Retina (tissue), 1 donor: ENCODE results near the gene PRICKLE4.
"Not testable (repeated sequence)": the region's sequence is repeated elsewhere in the genome, so short reads cannot be mapped to it uniquely, and the experiment has no call there.

ENCODE experiments used
- DNase-seq: peaks from one replicate; pipeline ENCODE4 v3.0.0-alpha.2; 2016

The PRICKLE4 gene

DNA sequence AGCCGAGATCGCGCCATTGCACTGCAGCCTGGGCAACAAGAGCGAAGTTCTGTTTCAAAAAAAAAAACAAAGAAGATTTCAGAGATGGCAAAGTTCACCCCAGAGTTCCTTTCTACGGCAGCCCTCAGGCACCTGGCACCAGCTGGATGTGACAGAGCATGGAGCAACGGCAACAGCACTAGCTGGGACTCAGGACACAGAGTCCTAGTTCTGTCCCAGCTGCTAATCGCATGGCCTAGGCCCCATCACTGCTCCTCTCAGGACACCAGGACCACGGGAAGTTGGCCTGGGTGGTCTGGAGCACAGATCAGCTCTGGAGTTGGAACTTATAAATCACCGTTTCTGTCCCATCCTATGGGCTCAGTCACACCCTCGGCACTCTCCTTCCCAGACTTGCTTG lies 34.5 kb upstream of the PRICKLE4 start:
- DNase-seq, result no peak

DNA sequence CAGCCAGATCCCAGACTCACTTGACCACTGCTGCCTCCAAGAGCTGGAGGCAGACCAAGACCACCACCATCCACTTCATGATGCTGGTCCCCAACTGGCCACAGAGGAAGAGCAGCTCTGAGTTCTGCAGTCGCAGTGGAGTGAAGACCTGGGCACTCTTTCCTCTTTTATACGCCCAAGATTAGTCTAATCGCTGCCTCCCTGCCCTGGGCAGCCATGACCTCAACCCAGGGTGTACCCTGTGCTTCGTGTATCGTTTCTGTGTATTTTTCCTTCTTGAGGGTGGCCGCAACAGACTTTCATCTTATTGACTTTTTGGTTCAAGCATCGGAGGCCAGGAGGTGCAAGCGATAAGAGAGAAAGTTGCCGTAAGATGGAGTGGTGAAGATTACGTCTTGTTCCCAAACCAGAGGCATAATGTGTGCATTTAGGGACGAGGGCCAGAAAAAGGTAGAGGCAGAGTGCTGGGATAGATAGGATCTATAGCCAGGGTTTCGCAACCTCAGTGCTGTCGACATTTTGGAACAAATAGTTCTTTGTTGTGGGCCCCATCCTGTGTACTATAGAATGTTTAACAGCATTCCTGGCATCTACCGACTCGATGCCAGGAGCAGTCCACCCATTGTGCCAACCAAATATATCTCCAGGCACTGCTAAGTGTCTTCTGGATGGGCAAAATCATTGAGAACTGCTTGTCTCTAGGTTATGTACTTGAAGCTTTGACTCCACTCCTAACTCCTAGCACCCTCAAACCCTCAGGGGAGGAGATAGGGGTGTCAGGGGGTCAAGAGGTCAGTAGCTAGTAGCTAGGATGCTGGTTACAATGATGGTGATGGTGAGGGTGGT lies 33.1 kb upstream of the PRICKLE4 start, which contains the start of gene PGC:
PGC (minus strand) TSS at position 142 of the 846 bp plus-strand sequence; CDS start at position 79, 63 bp downstream.
- DNase-seq, result no peak

DNA sequence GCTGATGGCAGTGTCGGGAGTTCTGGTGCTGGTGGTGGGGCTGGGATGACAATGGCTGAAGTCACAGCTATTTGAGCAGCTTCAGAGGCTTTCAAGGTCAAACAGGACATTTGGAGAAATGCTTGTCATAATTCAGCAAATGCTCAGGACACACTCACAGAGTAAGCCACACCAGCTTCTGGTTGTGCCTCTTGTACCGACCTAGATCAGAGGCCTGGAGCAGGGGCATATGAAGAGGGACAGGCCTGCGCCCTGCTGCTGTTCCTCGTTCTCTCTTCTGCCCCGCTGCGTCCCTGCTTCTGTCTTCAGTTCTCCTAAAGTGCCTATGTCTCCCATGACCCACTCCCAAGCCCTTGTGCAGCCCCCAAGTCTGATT lies 32.5 kb upstream of the PRICKLE4 start:
- DNase-seq, result no peak

DNA sequence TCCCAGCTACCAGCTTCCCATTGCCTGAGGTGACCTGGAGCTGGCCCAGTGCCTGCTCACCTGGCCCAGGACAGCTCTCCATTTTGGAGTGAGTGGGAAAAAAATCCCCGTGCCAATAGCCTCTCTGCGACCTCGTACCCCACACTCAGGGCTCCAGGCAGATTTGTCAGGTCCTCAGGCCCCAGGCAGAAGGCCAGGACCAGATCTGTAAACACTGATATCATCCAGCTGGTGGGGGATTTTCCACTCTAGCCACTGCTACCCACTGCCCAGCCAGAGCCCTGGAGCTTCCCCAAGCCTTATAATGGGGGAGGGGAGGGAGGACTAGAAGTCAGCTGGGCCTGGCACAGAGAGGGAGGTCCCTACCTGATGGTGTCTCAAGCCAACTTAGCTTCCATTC lies 32.0 kb upstream of the PRICKLE4 start:
- DNase-seq, result no peak

DNA sequence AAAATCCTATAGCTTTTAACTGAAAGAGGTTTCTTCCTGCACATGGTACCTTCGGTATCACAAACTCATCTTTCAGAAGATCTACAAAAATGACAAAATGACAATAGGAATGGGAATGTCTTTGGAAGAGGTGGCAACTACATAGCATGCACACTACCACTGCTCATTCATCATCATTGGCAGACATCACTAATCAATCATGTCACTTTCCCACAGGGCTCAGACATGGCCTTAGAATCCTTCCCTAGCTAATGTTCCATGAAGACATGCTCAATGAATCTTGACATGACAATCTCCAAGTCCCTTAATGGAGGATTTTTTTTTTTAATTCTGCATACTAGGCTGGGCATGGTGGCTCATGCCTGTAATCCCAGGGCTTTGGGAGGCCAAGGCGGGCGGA lies 30.2 kb upstream of the PRICKLE4 start:
- DNase-seq, result no peak

DNA sequence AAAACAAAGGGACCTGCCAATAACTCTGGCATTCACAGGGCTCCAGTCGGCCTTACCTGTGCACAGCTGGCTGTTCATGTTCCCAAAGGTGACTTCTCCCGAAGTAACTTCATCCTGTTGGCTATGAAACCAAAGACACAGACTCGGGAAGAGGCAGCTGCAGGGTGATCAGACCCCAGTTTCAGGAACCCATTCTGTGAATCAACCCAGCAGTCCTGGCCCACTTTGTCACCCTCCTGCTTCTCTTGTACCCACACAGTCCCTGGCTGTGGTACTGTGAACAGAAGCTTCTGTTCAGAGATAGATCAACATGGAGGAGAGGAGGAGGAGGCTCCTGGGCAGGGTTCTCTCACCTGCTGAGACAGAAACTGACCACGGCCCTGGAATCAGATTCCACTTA lies 24.7 kb upstream of the PRICKLE4 start:
- no peak for DNase-seq

DNA sequence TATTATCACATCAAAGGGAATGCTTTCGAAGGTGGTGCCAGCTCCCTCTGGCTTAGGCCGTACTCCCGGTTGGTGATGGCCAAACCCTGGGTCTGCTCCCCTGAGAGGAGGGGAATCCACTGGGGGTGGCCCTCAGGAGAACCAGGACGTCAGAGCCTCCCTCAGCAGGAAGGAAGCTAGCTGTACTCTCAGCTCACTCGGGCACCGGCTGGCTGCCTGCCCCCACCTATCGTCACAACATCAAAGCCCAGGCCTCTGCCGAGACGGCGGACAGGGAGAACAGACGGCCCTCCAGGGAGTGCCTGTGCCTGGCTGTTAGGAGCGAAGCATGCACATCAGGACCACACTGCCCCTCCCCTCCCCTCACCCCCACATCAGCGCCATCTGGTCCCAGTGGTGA lies 24.2 kb upstream of the PRICKLE4 start:
- no peak for DNase-seq

DNA sequence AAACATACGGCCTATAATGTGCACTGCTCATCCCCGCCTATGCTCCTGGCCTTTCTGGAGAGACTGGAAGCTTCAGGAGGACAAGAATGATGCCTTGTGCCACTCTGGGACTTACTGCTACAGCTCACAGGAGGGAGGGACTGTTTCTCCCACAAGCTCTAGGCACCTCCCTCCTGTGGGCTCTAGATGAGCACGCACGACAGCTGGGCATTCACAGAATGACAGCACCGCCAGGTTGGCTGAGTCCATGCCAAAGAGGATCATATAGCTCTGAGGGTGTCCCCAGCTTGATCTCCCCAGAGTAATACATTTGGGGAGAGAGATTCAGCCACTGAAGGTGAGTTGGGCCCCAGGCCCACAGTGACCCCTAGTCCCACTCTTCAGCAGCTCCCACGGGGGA lies 23.3 kb upstream of the PRICKLE4 start:
- DNase-seq, result no peak

DNA sequence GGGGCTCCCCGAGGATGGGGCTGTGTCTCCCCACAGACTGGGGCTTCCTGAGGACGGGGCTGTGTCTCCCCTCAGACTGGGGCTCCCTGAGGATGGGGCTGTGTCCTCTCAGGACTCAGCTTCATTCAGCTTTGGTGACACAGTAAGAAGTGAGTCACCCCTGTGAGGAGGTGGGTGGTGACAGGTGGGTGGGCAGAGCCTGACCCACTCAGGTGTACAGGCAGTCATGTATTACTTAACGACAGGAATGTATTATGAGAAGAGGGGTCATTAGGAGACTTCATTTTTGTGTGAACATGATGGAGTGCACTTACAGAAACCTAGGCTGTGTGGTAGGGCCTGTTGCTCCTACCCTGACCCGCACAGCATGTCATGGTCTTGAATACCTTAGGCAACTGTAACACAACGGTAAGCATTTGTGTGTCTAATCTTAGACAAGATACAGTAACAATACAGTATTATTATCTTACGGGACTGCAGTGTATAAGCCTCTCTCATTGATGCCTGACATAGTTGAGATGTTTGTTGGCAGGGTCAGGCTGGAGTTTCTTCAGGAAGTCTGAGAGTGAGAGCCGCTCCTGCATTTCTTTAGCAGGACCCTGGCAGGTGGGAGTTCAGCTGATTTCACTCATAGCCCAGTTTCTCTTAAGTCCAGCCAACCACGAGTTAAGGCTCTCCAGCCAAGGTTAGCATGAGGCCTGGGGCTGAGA lies 22.5 kb upstream of the PRICKLE4 start:
- DNase-seq, result no peak

DNA sequence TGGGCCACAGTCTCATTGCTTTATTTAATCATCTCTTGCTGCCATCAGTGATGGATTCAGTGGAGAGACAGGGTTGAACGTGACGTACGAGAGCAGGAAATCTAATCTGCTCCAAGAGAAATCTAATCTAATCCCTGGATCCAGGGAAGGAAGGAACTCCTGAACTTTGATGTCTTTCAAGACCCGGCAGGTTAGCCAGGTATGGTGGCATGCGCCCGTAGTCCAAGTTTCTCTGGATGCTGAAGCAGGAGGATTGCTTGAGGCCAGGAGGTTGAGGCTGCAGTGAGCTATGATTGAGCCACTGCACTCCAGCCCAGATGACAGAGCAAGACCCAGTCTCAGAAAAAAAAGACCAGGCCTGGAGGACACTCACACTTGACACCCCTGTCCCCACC lies 21.9 kb upstream of the PRICKLE4 start:
- DNase-seq, result no peak

DNA sequence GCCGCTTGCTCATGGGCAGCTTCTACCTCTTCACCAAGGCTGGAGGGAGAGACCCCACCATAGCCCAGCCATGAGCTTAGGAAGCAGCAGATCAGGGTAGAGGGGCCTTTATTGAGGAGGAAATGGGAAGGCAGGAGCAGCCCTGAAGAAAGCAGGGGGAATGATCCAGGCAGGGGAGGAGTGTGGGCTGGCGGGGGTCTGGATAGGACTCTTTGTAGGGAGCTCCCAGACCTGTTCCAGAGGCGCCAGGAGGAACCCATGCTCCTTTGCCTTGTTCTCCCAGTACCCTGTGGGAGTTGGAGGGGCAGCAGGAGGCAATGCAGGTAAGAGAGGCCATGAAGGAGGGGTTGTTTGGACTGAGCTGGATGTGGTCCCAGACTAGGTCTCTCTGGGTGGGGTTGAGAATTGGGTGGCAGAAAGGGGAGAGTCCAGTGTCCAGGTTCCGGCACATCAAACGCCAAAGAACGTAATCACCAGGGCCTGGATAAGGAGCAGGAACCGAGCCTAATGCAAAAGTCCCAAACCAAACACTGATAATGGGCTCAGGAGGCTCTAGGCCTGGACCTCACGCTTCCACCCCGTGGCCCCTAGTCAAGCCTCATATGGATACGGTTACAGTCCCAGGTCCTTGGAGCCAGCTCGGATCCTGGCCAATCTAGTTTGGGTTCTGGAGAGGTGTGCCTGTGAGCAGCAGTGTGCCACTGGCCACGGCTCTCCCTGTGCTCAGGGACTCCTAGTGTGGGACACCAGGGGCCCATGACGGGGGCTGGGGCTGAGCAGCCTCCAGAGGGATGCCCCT lies 21.3 kb upstream of the PRICKLE4 start:
- no peak for DNase-seq

DNA sequence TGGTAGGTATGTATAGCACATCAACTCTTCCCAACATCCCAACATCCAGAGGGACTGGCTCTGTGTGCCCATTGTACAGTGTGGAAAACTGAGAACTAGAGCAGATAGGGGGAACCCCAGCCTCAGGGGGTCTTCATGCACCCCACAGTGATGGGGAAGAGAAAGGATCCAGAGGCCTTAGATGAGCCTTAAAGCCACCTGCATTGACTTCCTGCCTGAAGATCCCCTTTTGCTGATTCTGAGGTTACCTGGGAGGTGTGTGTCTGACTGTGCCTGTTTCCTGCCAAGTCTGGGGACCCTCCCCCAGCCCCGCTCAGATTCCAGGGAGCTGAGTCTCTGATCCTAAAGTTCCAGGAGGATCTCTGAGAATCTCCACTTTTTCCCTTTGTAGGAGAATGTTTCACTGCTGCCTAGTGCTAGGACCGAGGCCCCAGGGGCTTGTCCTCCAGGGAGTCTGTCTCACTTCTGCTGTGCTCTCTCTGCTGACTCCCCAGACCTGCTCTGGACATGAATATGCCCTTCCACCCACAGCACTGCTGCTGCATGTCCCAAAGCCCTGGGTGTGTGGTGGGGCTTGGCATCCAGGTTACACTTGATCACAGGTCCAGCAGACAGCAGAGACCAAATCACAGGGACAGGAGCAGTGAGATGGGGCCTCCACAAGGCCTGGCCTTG lies 20.5 kb upstream of the PRICKLE4 start:
- no peak for DNase-seq

DNA sequence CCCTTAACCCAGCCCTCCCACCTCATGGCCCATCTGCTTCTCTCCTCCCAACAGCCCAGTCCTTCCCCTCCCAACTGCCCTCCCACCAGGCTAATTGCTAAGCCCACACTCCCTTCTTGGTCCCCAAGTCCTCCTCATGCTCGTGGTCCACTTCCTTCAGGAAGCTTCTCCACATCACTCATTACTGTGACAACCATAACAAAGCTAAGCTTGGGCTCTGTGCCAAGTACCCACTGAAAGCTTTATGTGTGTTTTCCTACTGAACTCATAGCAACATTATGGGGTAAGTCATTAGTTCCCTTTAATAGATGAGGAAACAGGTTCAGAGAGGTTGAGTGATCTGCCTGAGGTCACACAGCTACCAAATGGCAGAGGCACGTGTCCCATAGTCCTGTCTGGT lies 17.1 kb upstream of the PRICKLE4 start:
- no peak for DNase-seq

DNA sequence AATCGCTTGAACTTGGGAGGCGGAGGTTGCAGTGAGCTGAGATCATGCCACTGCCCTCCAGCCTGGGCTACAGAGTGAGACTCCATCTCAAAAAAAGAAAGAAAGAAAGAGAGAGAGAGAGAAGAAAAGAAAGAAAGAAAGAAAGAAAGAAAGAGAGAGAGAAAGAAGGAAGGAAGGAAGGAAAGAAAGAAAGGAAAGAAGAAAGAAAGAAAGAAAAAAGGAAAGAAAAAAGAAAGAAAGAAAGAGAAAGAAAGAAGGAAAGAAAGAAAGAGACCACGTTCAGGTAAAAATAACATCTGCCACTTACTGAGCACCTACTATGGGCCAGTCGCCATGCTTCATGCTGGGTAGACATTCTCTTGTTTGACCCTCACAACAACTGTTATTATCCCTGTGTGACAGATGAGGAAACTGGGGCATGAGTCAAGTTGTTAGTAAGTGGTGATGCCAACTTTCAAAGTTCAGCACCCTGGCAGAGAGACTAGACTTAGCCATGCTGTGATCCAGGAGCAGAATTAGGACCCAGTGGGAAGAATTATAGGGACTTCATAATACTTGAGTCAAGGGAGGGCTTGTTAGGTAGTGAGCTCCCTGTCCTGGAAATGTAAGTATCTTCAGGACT lies 14.4 kb upstream of the PRICKLE4 start:
- DNase-seq, result not testable (repeated sequence)

DNA sequence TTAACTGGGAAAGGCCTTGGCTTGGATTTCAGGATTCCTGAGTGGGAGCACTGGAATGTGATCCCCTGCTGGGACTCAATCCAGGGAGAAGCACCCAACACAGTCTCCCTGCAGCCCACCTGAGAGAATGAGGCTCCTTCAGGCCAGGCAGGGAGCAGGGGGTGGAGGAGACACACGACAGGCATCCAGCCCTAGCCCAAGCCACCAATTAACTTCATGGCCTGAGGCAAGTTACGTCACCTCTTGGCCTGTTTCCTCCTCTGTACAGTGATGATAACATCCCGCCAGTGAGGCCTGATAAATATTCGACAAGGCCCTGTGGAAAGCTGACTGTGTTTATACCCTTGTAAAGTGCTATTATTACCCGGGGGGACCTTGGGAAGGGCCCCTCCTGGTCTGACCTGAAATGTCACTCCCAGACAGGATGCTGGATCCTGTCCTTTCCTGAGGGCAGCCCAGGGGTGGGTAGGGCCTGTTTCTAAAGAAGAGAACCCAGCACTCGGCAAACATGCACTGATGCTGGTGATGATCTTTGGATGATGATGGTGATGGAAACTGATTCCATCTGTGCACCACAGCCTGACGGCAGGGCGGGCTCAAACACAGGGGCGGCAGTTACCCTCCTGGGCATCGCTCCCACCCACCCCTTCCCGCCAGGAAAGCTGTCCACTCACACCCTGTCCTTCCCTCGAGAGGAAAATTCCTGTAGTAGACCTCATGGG lies 13.3 kb upstream of the PRICKLE4 start:
- DNase-seq, result peak; percentile 17

DNA sequence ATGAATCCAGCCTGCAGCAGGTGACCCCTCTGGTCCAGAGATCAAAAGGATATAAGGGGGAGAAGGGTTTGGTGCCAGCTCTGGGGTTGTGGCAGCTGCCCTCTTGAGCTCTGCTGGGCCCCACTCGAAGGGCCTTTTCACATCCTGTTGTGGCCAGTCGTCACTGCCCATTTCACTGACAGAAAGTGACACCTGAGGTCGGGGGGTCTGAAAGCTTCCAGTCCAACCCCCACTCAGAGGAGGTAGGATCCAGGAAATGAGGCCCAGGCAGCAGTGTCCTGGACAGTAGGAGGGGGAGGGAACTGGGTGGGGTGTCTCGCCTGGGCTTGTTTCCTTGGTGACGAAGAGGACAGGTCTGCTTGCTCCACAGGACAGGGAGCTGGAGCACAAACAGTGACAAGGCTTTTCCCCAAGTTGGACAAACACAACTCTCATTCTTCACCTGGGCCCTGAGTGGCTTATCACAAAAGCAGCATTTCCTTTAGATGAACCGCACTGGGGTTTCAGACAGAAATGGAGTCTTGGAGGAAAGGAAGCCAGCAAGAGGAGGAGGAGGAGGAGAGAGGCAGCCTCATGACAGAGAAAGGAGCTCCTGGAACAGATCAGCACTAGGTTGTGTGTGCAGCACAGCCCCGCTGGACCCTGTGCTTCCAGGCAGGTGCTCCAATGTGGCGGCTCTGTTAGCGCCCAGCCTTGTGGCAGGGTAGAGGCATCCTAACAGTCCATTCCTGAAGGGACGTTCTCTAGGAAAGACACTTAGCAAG lies 11.9 kb upstream of the PRICKLE4 start:
- no peak for DNase-seq

DNA sequence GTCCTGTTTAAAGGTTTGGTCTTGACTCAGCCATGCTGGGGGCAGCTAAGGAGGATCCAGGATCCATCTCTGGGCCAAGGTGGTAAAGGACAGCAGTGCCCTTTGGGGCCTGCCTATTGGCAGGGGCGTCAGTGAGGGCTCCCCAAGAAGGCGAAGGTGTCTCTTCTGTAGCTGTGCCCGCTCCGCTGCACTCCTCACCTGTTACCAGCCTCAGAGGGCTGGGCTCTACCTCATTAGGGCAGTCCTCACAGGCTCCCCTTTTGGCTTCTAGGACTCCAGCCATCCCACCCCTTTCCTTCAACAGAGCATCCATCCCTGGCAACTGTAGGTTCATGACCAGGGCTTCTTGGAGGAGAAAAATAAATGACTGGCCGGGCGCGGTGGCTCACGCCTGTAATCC lies 11.2 kb upstream of the PRICKLE4 start:
- no peak for DNase-seq

DNA sequence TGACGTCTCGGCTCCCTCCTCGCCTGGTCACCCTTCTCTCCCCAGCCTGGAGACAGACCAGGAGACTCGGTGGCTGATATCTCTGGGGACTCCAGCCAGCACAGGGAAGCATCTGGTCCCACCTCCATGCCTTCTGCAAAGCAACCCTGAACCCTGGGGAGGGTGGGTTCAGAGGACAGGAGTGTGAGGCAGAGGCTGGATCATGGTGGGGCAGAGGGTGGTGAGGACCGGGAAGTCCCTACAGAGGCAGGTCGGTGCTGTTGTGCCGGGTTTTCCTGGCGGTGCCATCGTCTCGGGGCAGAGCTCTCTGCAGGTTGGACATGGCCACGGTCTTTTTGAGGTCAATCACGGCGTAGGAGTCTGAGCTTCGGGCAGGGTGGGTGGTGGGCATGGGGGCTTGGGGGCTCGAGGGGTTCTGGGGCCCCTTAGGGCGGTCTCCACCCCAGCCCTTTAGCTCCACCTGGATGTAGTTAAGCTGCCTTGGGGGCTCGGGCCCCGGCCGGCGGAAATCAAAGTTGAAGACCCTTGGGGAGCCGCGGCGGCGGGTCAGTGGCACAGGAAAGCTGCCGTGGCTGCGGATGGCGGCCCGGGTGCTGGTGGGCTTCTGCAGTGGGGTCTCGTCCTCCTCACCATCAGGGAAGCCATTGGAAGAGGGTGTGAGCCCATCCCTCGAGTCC lies 10.1 kb upstream of the PRICKLE4 start:
- DNase-seq, result no peak

DNA sequence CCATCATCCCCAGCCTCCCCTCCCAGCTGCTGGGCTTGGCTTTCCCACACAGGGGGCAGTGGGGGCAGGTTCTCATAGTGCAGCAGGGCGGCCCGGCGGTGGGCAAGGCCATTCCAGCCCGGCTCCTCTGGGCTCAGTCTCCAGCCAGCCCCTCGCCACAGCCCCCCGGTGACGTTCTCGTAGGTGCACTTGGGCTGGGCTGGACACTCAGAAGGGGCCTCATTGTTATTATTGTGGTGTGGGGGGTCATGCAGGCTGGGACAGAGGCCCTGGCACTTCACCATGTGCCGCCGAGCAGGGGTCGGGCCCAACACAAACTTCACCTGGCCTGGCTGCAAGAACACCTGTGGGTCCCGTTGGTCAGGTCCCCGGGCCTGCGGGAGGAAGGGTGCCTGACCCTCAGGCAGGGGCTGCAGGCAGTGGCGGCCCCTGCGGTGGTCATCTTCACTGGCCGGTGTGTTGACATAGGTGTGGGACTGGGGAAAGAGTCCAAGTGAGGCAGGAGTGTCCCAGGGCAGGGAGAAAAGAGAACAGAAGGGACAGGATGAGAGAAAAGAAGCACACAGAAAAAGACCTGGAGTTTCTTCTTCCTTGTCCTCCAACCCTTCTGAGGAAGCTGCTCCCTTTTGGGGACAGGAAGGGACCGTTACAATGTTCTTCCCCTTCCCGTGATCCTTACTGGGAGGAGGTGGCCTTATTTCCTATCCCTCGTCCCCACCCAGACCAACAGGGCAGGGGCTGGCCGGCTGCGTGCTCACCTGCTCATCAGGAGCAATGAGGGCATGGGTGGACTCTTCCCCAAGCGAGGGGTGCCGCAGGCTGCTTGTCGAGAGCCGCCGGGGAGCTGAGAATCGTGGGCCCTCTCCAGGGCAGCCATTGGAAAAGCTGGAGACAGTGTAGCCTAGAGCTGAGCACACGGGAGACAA lies 9.3 kb upstream of the PRICKLE4 start:
- no peak for DNase-seq
